GM12892 (cell line): ENCODE measurements around the gene CELF2.

Experiments
- POLR2A ChIP-seq: IDR thresholded peaks from 2 replicates; pipeline ENCODE4 v1.6.1; 2011; ENCODE audit warnings: low read depth, low read length, control low read depth
- POLR2AphosphoS5 ChIP-seq: IDR thresholded peaks from 2 replicates; pipeline ENCODE4 v1.6.1; 2011; ENCODE audit warnings: low read depth, low read length, control low read depth
- TAF1 ChIP-seq: IDR thresholded peaks from 2 replicates; pipeline ENCODE4 v1.6.1; 2011; ENCODE audit warnings: low read depth, mild to moderate bottlenecking, control low read depth, low read length, borderline replicate concordance

- no peak for TF ChIP-seq POLR2A
- no peak for TF ChIP-seq POLR2AphosphoS5
- TF ChIP-seq TAF1: no peak
Observed at GRCh38 chr10:11134411-11134810, 116.7 kb downstream of the CELF2 start.
